NOMO-1 (cell line): ENCODE data around the gene RFX4.
"Not testable (repeated sequence)": the region's sequence is repeated elsewhere in the genome, so short reads cannot be mapped to it uniquely, and the experiment has no call there.

Experiments used
- DNase-seq, 2 experiments: peaks; one replicate each; lab custom pipeline; 2025; ENCODE audit not compliant: unreplicated experiment in 2 of 2; lab: John Stamatoyannopoulos, UW

RFX4 gene

DNA sequence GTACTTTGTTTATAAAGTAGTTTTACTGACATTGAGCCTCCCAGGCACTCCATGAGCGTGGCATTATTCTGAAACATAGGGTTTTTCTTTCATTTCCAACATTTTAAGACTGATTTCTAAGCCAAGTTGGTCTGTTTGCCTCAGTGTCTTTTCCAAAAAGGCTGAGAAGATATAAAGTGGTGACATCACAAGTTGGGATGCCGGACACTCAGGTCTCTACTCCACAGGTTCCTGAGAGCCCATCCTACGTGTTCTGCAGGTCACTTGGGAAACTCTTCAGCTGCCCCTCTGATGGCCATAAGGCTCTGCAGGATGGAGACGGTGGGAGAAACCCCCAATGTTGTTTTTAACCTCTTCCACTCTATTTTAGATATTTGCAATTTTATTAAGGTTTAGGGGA, 6.0 kb downstream of the RFX4 start:
- DNase-seq = no peak

DNA sequence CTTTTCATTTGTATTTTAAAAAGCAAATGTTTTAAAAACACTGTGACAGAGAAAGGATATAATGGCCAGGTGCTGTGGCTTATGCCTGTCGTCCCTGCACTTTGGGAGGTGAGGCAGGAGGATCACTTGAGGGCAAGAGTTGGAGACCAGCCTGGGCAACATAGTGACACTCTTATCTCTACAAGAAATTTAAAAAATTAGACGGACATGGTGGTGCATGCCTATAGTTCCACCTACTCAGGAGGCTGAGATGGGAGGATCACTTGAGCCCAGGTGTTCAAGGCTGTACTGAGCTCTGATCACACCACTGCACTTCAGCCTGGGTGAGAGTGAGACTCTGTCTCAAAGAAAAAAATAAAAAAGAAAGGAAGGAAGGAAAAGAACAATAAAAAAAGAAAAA, 7.8 kb downstream of the RFX4 start:
- DNase-seq = no peak

DNA sequence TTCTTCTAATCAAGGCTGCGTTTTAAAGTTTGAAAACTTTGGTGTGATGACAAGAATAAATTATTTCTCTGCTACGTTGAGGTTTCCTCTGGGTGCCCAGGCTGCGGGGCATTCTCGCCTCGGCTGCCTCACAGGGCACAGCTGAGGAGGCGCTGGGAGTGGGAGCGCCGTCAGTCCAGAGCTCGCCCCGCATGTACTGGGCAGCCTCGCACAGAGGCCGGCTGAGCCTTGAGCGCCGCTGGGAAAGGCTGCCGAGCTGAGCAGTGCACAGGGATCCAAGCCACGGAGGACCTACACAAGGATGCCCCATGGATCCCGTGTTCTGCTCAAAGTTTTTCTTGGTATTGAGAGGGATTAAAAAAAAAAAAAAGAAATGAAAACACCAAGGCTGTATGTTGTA, 11.6 kb downstream of the RFX4 start:
- DNase-seq = no peak

DNA sequence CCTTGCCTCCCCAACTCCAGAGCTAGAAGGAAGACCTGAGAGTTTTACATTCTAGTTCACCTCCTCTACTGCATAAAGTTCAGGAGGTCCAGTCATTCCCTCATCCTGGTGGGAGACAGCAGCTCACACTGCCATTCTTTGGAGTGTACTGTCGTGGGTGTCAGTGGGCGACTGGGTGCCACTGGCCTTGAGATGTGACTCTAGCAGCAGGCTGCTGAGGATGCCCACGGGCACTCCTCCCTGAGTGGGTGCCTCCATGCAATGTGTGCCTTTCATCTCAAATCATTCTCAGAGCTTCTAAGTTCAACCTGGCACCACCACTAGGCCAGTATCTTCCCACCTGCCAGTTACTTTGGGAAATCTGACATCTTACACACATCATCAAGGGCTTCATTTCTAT, 12.5 kb downstream of the RFX4 start:
- DNase-seq = no peak

DNA sequence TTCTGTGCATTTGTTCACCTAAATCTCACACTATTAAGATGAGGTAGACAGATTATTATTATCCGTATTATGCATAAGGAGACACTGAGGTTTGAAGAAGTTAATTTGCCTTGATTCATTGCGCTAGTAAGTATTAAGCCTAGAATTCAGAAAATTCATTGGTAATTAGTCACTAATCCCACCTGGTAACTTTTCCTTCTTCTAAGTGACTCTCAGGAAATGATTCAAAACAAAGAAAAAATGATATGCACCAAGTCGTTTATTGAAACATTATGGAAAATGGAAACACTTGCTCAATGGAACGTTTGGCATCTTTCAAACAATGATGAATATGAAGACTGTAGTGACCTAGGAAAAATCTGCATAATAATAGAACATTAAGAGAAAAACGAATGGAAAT, 15.2 kb downstream of the RFX4 start:
- no peak for DNase-seq

DNA sequence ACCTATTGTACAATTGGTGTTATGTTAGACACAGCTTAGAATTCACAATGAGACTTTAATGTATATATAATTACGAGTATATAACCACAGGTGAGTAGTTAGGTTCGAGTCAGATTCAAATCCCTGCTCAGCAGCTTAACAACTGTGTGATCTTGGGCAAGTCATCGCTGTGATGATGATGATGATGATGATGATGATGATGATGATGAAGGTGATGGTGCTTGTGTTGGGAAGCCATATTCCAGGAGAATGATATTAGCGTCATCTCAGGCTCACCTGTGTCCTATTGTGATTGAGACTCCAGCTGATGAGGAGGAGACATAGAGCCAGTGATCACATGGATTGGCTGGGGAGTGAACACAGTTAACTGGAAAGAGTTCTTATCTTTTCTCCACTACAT, 16.5 kb downstream of the RFX4 start:
- no peak for DNase-seq

DNA sequence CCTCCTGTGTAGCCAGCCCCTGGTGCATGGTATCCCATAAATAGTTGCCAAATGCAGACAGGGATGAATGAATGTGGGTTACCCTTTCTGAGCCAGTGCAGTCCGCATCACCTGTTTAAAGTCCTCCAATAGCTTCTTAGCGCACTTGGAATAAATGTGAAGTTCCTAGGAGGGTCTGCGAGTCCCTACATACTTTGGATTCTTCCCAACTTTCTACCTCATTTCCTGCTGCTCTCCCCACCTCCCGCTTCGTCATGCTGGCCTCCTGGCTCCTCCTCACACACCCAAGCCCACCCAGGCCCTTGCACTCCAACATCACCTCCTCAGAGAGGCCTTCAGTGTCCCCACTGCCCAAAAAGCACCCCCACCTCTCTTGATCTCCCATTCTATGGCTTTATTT, 17.7 kb downstream of the RFX4 start:
- DNase-seq = no peak

DNA sequence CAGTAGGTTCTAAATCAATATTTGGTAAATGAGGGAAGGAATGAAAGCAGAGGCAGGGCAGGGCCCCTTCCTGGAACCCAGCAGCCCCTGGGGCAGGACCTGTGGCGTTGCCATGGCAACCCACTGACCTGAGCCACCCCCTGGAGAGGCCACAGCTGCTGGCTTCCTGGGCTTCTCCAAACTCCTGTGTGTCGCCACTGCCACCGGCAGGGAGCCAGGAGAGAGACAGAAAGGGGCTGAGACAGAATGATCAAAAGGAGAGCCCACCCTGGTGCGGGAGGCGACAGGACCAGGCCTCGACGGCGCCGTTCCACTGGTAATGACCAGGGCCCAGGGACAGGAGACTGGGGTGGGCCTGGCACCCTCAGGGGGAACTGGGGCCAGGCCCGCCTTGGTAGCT, 18.2 kb downstream of the RFX4 start:
- DNase-seq = no peak

DNA sequence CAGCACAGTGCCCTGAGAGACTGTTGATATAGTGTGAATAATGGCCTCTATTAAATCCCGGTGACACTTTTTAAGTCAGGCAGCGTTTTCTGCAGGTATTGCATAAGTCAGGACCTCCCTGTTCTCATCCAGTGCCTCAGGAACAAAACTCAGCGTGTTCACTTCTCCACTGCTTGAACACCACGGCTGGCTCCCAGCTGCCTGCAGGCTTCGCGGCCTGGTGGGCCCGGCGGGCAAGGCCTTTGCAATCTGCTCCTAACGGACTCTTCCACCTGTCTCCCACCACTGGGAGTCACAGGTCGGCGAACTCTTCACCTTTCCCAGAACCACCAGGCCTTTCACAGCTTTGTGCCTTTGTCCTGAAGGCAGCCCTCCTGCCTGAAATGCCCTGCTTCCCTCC, 18.7 kb downstream of the RFX4 start:
- no peak for DNase-seq

DNA sequence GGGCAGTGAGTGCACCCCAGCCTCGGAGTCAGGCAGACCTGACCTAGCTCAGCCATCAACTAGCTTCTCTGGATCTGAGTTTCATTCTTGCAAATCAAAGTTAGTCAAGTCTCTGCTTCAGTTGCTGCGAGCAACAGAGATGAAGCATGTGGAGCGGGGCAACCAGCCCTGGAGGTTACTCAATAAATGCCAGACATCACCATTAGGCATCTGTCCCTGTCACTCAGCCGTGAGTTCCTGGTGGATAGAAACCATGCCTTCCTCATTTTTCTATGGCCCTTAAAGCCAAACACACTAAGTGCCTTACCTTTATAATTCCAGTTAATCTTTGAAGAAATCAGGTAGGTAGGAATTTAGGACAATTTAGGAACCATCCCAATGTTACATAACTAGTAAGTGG, 19.3 kb downstream of the RFX4 start:
- DNase-seq = no peak

DNA sequence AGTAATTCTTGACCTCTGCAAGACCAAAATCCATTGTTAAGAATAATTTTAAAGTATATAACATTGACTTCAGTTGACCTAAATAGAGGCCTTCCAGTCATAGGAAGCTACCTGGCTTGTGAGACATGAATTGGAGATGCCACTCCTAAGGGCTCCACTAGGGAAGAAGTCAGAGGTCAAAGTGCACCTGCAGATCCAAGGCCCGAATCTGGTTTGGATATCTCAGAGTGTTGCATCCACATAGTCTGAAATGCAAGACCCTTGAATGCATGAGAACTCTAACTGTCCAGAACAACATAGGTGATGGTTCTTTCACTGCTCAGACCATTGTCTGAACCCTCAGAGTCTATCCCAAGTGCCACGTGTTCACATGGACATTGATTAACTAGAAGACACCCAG, 22.4 kb downstream of the RFX4 start:
- DNase-seq = no peak

DNA sequence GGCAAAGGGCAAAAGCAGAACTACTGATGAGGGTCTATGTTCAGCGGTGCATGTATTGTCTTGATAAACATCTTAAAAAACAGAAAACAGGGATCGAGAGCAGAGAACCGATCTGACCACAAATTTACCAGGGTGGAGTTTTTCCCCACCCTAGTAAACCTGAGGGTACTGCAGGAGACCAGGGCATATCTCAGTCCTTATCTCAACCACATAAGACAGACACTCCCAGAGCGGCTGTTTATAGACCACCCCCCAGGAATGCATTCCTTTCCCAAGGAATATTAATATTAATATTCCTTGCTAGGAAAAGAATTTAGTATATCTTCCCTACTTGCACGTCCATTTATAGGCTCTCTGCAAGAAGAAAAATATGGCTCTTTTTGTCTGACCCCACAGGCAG, 37.8 kb downstream of the RFX4 start:
- DNase-seq = not testable (repeated sequence)

DNA sequence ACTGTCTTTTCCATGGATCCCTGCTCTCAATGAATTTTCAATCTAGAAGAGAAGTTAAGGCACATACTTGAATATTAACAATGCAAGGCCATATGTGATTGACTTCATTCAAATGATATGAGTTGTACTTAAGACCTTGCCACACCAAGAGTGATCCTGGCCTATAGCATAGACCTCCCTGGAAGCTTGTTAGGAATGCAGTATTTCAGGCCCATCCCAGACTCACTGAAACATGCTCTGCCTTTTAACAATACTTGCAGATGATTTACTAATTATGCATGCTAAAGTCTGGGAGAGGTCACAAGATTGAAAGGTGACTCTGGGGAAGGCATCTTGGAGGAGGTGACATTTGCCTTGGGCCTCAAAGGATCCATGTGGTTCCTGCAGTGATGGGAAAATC, 43.2 kb downstream of the RFX4 start:
- no peak for DNase-seq

DNA sequence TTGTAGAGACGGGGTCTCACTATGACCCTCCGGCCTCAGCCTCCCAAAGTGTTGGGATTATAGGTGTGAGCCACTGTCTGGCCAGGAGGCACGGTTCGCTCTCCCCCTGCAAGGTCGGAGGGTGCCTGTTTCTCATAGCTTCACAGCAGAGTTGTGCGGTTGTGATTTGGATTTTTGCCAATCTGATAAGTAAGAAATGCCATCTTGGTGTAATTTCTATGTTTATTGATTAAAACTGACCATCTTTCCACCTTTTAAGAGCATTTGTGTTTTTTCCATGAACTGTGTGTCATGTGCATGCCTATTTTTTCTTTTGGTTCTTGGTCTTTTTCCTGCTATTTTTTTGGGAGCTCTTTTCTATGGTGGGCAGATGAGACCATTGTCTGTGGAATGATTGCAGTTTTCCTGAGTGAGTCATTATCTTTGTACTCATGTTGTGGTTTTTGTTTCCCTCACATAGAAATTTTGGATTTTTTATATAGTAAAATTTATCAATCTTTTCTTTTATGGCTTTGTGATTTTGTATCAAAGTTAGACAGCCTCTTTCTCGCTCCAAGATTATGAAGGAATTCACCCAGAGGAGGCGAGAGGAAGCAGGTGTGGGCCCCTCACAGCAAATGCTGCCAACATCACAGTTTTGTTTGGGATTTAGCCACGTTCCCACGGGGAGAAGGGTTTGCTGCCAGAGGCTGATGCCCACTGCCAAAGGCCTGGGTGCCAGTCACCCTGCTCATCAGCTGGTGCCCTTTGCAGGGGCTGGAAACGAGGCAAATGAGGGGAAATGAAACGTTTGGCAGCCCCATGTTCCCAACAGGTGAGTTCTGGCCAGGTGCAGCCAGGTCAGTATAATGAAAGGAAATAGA, 47.2 kb downstream of the RFX4 start:
- no peak for DNase-seq

DNA sequence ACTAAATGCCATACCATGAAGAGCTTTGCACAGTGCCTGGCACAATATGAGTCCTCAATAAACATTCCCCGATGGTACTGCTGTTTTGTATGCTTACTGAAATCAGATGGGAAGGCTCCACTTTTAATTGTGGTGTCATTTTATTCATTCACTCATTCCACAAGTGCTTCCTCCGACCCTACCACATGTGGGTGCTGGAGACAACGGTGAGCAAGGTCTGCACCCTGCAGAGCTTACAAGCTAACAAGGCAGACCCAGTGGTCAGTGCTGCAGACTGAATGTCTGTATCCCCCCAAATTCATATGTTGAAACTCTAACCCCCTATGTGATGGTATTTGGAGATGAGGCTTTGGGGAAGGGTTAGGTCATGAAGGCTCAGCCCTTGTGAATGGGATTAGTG, 48.3 kb downstream of the RFX4 start:
- DNase-seq = no peak

DNA sequence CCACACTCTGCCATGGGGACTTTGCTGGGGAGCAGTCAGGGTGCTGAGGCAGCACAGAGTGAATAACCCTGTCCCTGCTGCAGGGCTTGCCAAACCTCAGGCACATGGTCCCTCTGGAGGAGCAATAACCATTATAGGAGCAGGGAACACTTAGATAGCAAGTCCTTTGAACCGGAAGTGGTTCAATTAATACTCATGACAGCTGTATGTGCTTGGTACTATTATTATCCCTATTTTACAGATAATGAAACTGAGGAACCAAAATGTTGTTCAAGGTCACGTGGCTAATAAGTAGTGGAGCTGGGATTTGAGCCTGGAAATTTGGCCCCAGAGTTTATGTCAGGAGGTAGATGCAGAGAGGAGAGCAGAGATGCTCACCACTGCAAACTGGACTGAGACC, 49.0 kb downstream of the RFX4 start:
- DNase-seq = no peak

DNA sequence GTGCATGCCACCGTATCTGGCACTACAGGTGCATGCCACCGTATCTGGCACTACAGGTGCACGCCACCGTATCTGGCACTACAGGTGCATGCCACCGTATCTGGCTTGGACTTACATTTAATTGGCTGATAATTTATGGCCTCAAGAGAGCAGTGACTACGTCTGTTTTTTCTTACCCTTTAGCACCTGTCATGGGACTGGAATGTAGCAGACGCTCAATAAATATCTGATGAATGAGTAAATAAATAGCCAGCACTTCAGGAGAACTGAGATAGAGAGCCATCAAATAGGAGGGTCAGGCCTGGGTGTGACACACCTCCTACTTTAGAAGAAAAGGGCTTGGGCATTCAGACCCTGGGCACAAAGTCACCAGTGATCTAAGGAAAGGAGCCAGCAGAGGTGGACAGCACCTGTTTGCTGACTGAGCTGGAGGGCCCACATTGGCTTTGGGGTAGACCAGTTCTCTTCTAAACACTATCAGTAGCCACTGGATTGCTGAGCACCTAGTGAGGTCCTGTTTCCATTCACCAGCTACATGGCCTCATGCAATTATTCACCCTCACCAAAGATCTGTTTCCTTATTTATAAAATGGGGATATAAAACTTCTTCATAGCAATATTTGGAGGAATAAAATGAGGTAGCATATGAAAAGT, 50.1 kb downstream of the RFX4 start:
- no peak for DNase-seq

DNA sequence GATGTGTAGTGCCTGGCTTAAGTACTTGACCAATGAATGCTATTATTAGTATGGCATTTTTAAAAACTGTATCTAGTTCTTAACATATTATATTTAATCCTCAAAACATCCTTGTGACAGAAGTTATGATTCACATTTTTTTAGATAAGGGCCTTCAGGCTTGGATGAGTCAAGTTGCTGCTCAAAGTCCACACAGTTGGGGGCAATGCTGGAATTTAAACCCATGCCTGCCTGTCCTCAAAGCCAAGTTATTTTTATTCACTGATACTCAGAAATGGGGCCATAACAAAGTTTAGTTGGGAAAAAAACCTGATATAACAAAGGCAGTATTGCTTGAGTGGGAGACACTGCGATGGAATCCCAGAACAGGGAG, 50.6 kb downstream of the RFX4 start:
- no peak for DNase-seq

DNA sequence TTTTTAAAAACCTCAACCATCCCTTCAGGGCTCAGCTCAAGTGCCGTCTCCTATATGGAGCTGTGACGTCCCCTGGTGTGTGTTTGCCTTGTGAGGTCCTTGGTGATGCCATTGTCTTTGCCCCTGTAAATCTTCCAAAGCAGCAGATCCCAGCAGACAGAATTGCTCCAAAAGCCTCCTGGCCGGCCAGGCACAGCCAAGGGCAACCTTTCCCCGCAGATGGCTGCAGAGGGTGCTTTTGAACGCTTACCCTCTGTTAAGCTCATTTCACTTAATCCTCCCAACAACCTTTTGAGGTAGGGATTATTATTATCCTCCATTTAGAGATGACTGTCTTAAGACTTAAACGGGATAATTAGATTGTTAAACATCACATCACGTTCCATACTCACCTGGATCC, 51.4 kb downstream of the RFX4 start:
- no peak for DNase-seq

DNA sequence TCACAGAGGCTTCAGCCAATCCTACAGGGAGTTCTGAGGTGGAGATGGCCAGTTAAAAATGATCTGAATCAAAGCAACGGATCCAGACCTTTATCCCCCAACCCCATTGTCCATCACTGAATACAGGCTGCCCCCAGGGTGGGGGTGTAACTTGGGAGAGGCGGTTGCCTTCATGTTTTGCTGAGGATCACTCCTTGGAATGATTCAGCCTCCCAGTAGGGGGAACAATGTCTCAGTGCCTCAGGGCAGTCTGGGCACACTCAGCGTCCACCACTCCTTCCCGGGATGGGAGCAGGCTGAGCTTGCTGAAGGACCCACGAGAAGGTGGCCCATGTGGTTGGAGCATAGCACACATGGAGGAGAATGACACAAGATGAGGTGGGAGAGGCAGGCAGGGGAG, 60.2 kb downstream of the RFX4 start:
- DNase-seq = no peak

DNA sequence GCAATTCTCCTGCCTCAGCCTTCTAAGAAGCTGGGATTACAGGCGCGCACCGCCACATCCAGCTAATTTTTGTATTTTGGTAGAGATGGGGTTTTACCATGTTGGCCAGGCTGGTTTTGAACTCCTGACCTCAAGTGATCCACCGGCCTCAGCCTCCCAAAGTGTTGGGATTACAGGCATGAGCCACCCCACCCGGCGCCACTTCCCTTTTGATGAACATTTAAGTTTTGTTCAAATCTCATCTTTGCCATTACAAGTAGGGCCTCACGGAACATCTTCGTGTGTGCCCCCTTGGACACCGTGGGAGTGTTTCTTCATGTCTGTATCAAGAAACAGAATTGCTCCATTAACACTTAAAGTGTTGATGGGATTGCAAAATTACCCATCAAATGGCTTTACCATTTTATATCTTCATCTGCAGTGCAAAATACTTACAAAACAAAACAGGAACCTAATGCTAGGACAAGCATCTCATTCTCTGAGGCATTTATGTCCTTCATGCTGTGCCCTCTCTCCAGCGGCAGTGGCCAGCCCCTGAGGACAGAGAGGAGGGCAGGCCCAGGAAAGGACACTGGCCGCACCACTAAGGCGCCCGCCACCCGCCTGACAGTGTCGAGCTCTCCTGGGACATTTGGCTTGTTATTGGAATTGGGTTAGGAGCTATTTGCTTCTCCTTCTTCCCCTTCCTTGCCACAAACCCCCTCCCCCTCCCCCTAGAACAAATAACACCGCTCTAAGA, 61.7 kb downstream of the RFX4 start:
- DNase-seq = peak in 1 of 2 experiments; percentile 12

DNA sequence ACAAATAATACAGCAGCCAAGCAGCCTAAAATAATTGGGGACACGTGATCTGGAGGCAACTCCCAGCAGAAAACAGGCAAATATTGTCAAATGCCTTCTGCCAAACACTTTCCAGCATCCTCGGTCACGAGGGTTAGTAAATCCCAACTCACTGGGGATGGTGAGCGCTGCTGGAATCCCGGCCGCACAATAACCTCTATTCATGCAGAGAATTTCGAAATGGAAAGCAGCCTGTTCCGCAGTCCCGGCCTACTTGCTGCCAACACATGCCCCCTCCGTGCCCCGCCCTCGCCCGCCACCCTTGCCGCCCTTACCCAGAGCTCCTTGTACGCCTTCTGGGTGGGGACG, 62.2 kb downstream of the RFX4 start:
- DNase-seq = no peak
